Smooth muscle cell (in vitro differentiated cells): ENCODE data around the gene FAM13A. TPM values are rescaled to one million over a fixed set of nuclear protein-coding genes. Genes with fewer than 3 reads are reported as not detected.
"Not testable (repeated sequence)": the region's sequence is repeated elsewhere in the genome, so short reads cannot be mapped to it uniquely, and the experiment has no call there.

Source experiments
- DNase-seq: peaks from one replicate; lab custom pipeline; 2025; ENCODE audit not compliant: unreplicated experiment; lab: John Stamatoyannopoulos, UW
- H2AFZ ChIP-seq: fragments of 200-600 bp; sonication (generic); 2 replicates; pipeline ENCODE4 v1.6.0; 2016; ENCODE audit warnings: antibody characterized with exemption, low read depth, mild to moderate bottlenecking
- H3F3A ChIP-seq: fragments of 200-600 bp; sonication (generic); 2 replicates; pipeline ENCODE4 v1.6.0; 2017; ENCODE audit warnings: antibody characterized with exemption, low read depth
- H3K27ac ChIP-seq: fragments of 200-600 bp; sonication (generic); 2 replicates; pipeline ENCODE4 v1.5.1; 2016; ENCODE audit warnings: low read depth, mild to moderate bottlenecking
- H3K27me3 ChIP-seq: fragments of 200-600 bp; sonication (generic); 2 replicates; pipeline ENCODE4 v1.6.1; 2016; ENCODE audit warnings: low read depth, mild to moderate bottlenecking
- H3K36me3 ChIP-seq: fragments of 200-600 bp; sonication (generic); 2 replicates; pipeline ENCODE4 v1.5.1; 2016; ENCODE audit warnings: low read depth
- H3K4me1 ChIP-seq: fragments of 200-600 bp; sonication (generic); 2 replicates; pipeline ENCODE4 v1.5.1; 2016; ENCODE audit warnings: low read depth
- H3K4me2 ChIP-seq: fragments of 200-600 bp; sonication (generic); 2 replicates; pipeline ENCODE4 v1.6.0; 2016; ENCODE audit warnings: mild to moderate bottlenecking
- H3K4me3 ChIP-seq: fragments of 200-600 bp; sonication (generic); 2 replicates; pipeline ENCODE4 v1.5.1; 2016; ENCODE audit warnings: mild to moderate bottlenecking
- H3K79me2 ChIP-seq: fragments of 200-600 bp; sonication (generic); 2 replicates; pipeline ENCODE4 v1.6.0; 2016; ENCODE audit warnings: low read depth, mild to moderate bottlenecking
- H3K9ac ChIP-seq: fragments of 200-600 bp; sonication (generic); 2 replicates; pipeline ENCODE4 v1.6.0; 2016; ENCODE audit warnings: low read depth
- H3K9me3 ChIP-seq: fragments of 200-600 bp; sonication (generic); replicated peaks from 2 replicates; pipeline ENCODE4 v1.5.1; 2016; ENCODE audit warnings: low read depth
- H4K20me1 ChIP-seq: fragments of 200-600 bp; sonication (generic); 2 replicates; pipeline ENCODE4 v1.6.0; 2016; ENCODE audit warnings: low read depth
- WGBS: methylation state at CpG from one replicate; pipeline ENCODE4 v1.1.7; 2016; ENCODE audit warnings: low lambda C conversion rate; 5-methylcytosine and 5-hydroxymethylcytosine counted together
- polyA plus RNA-seq: library from polyadenylated mRNA; unstranded; fragments of >200 nt; fragmentation: Nextera tagmentation; extraction: Ambion mirVana; gene quantifications from 2 replicates; pipeline ENCODE4 v1.2.1, GENCODE V29; 2016
- total RNA-seq: library from RNA; depleted of rRNA; stranded (reverse); fragments of >200 nt; gene quantifications from 2 replicates; pipeline ENCODE4 v1.2.3, GENCODE V29; 2014
- TF ChIP-seq, protein P1 (sequence below): fragments of 200-600 bp; sonication (generic); IDR thresholded peaks from 2 replicates; pipeline ENCODE4 v1.5.1; 2017; ENCODE audit warnings: borderline replicate concordance, mild to moderate bottlenecking, antibody characterized with exemption; ENCODE audit not compliant: insufficient read depth, poor library complexity, severe bottlenecking

Gene FAM13A
- total and polyA plus RNA-seq, 2 experiments from 2014 or later, result 14.6 to 39.9 TPM

DNA sequence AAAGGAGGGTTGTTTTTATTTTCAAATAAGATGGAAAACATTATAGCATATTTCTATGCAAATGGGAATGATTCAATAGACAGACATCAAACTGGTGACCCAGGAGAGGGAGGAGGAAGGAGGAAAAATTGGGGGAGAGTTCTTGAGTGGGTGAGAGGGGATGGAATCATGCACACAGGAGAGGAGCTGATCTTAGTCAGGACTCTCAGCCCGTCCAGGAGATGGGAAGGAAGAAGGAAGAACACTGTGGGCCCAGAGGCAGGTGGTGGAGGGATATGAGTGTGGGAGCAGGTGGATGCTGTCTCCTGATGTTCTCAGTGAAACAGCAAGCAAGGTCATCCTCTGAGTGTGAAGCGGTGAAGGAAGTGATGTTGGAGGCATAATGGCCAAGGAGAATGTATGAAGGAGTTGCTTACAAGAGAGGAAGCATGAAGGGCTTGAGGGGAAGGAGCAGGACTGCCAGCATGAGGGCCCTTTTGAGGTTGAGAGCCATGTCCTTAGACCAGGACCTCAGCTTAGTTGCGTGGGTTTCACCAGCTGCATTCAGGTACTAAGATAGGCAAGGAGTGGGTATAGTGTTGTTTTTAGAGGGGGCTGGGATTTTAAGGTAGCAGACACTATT, 197.7 kb downstream of the FAM13A start:
- H3K27me3 ChIP-seq, result no peaks in the 10 kb centered on the region
- no peak overlapping the region for H3K4me3 ChIP-seq
- no peaks in the 10 kb centered on the region for H4K20me1 ChIP-seq
- peak overlapping the region; percentile 22 for H3K27ac ChIP-seq
- H3K79me2 ChIP-seq, result no peaks in the 10 kb centered on the region
- TF ChIP-seq, protein P1, sequence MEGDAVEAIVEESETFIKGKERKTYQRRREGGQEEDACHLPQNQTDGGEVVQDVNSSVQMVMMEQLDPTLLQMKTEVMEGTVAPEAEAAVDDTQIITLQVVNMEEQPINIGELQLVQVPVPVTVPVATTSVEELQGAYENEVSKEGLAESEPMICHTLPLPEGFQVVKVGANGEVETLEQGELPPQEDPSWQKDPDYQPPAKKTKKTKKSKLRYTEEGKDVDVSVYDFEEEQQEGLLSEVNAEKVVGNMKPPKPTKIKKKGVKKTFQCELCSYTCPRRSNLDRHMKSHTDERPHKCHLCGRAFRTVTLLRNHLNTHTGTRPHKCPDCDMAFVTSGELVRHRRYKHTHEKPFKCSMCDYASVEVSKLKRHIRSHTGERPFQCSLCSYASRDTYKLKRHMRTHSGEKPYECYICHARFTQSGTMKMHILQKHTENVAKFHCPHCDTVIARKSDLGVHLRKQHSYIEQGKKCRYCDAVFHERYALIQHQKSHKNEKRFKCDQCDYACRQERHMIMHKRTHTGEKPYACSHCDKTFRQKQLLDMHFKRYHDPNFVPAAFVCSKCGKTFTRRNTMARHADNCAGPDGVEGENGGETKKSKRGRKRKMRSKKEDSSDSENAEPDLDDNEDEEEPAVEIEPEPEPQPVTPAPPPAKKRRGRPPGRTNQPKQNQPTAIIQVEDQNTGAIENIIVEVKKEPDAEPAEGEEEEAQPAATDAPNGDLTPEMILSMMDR, result no peak
- DNase-seq, result no peak
- H3K9ac ChIP-seq, result no peak overlapping the region
- peaks cover 7% of the 10 kb centered on the region for H3K4me1 ChIP-seq
- H3K4me2 ChIP-seq, result no peak overlapping the region
- H3K36me3 ChIP-seq, result no peaks in the 10 kb centered on the region
- H3F3A ChIP-seq, result no peaks in the 10 kb centered on the region
- no peak overlapping the region for H2AFZ ChIP-seq
- WGBS, result 94% methylated on average over 3 of the region's 3 CpGs
- H3K9me3 ChIP-seq, result no peaks in the 10 kb centered on the region

DNA sequence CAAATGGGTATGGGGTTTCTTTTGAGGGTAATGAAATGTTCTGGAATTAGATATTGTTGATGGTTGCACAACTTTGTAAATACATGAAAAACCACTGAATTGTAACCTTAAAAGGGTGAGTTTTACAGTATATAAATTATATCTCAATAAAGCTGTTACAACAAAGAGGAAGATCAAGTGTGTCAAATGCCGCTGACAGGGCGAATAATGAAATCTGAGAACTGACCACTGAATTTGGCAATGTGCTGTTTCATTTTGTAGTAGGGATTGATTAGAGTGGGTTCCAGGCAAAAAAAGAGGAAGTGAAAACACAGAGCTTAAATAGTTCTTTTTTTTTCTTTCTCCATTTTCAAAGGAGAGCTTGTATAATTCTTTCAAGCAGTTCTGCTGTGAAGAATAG, 198.2 kb downstream of the FAM13A start:
- Histone ChIP-seq H3K4me2 (no peak overlapping the region), H4K20me1 (no peaks in the 10 kb centered on the region), H3K4me3 (no peak overlapping the region), H2AFZ (no peak overlapping the region), H3K27me3 (no peaks in the 10 kb centered on the region), H3K9ac (no peak overlapping the region), H3K4me1 (peaks cover 6% of the 10 kb centered on the region), H3K27ac (peak overlapping the region; percentile 22), H3F3A (no peaks in the 10 kb centered on the region), H3K79me2 (no peaks in the 10 kb centered on the region), H3K36me3 (no peaks in the 10 kb centered on the region), H3K9me3 (no peaks in the 10 kb centered on the region)
- TF ChIP-seq, protein P1, result no peak
- no peak for DNase-seq
- WGBS, result 93% methylated on average over 2 of the region's 2 CpGs

DNA sequence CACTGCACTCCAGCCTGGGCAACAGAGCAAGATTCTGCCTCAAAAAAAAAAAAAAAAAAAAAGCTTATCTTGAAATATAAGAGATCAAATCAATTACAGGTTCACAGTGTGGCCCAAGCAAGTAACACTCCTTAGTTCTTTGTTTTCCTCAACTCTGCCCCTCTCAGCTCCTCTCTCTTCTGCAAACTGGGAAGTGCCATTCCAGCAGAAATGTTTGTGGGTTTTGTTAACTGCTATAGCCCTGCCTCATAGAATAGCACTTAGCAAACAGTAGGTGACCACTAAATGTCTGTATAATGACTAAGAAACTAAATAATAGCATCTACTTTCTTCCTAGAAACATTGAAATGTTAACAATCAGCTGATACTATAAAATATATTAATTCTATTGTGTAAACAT, 199.4 kb downstream of the FAM13A start:
- no peaks in the 10 kb centered on the region for H3K4me1 ChIP-seq
- no peaks in the 10 kb centered on the region for H3K27me3 ChIP-seq
- H3F3A ChIP-seq, result no peaks in the 10 kb centered on the region
- no peak overlapping the region for H3K4me3 ChIP-seq
- H3K36me3 ChIP-seq, result no peaks in the 10 kb centered on the region
- H2AFZ ChIP-seq, result no peak overlapping the region
- no peak overlapping the region for H3K4me2 ChIP-seq
- H3K27ac ChIP-seq, result no peak overlapping the region
- H4K20me1 ChIP-seq, result no peaks in the 10 kb centered on the region
- no peak overlapping the region for H3K9ac ChIP-seq
- H3K79me2 ChIP-seq, result no peaks in the 10 kb centered on the region
- no peaks in the 10 kb centered on the region for H3K9me3 ChIP-seq
- DNase-seq, result no peak
- TF ChIP-seq, protein P1, result no peak

DNA sequence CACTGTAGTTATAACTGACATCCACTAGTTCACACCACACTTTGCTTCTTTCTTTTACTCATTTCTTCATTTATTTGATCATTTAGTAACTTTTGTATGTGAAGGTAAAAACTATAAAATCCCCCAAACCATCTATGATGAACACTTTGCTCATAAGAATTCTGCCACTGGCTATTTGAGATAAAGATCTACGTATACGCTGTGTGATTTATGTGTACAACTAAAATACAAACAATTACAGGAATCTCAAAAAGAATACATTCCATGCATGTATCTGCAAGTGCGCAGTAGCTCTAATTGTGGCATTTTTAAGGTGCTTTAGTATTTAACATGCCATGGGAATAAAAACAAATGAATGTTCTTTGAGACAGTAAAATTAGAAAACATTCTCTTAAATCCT, 202.5 kb downstream of the FAM13A start:
- Histone ChIP-seq H3K79me2 (no peaks in the 10 kb centered on the region), H3K36me3 (no peaks in the 10 kb centered on the region), H3K27me3 (no peaks in the 10 kb centered on the region), H4K20me1 (no peaks in the 10 kb centered on the region), H3K9me3 (no peaks in the 10 kb centered on the region), H3K27ac (peak overlapping the region; percentile 0), H3K9ac (no peak overlapping the region), H3K4me3 (no peak overlapping the region), H3K4me1 (no peaks in the 10 kb centered on the region), H2AFZ (no peak overlapping the region), H3F3A (no peaks in the 10 kb centered on the region), H3K4me2 (no peak overlapping the region)
- TF ChIP-seq, protein P1, result no peak
- 78% methylated on average over 3 of the region's 3 CpGs for WGBS
- DNase-seq, result no peak

DNA sequence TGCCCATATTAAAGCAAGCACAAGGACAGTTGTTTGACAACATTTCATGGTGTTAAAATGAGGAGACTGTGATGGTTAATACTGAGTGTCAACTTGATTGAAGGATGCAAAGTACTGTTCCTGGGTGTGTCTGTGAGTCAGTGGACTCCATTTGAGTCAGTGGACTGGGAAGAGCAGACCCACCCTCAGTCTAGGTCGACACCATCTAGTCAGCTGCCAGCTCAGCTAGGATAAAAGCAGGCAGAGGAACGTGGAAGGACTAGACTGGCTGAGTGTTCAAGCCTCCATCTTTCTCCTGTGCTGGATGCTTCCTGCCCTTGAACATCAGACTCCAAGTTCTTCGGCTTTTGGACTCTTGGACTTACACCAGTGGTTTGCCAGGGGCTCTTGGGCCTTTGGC, 203.4 kb downstream of the FAM13A start:
- H2AFZ ChIP-seq, H3K79me2 ChIP-seq: not testable (repeated sequence)
- WGBS, result 87% methylated on average over 3 of the region's 3 CpGs

More for the DNA sequence above, 203.4 kb downstream of the FAM13A start:
- H3K4me1 ChIP-seq, H3K4me2 ChIP-seq, H3K9ac ChIP-seq, H3K36me3 ChIP-seq, H4K20me1 ChIP-seq, H3K4me3 ChIP-seq, H3K27ac ChIP-seq, H3K27me3 ChIP-seq, H3K9me3 ChIP-seq, H3F3A ChIP-seq, DNase-seq: not testable (repeated sequence)
